GM12892 (cell line): ENCODE data around the gene ZNF226.

Source experiments
- POLR2A ChIP-seq: IDR thresholded peaks from 2 replicates; pipeline ENCODE4 v1.6.1; 2011; ENCODE audit warnings: low read depth, low read length, control low read depth
- POLR2AphosphoS5 ChIP-seq: IDR thresholded peaks from 2 replicates; pipeline ENCODE4 v1.6.1; 2011; ENCODE audit warnings: low read depth, low read length, control low read depth
- TAF1 ChIP-seq: IDR thresholded peaks from 2 replicates; pipeline ENCODE4 v1.6.1; 2011; ENCODE audit warnings: low read depth, mild to moderate bottlenecking, control low read depth, low read length, borderline replicate concordance

DNA sequence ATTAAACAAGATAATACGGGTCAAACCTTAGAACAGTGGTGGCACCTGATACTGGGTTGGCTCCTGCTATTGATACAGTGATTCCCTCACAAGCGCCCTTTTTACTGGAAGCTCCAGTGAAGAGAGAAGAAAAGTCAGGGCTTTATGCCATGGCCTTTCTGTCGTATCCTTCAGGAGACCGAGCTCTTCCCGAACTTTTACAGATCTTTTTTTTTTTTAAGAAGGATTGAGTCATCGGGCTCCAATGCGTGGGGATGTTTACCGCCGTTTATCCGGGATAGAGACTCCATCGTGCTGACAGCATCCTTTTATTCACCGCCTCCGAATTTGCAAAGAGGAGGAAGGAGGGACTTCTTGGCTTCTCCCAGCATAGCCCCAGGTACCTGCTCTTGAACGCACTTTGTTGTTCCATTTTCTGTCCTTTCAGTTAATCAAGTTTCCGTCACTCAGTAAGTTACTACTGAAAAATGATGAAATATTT, 48.0 kb downstream of the ZNF226 start:
- TF ChIP-seq POLR2A (no peak), TAF1 (no peak), POLR2AphosphoS5 (no peak)
